Mucosa of rectum (tissue), 2 donors: ENCODE data around the gene ITPRID1.

Experiments used
- H3K27ac ChIP-seq, 2 donors: one replicate each; pipeline ENCODE4 v1.7.0; 2013; ENCODE audit warnings: inconsistent platforms in 2 of 2, low read depth in 2 of 2, low read length in 2 of 2
- H3K27me3 ChIP-seq, 2 donors: one replicate each; pipeline ENCODE4 v1.7.0; 2013; ENCODE audit warnings: low read length in 2 of 2; ENCODE audit not compliant: control insufficient read depth in 2 of 2, insufficient read depth in 2 of 2
- H3K36me3 ChIP-seq, 2 donors: one replicate each; pipeline ENCODE4 v1.7.0; 2013; ENCODE audit warnings: low read length in 2 of 2; ENCODE audit not compliant: control insufficient read depth in 2 of 2, insufficient read depth in 2 of 2
- H3K4me1 ChIP-seq, 2 donors: one replicate each; pipeline ENCODE4 v1.7.0; 2013; ENCODE audit warnings: low read length in 2 of 2, mild to moderate bottlenecking in 1 of 2; ENCODE audit not compliant: control insufficient read depth in 2 of 2, insufficient read depth in 2 of 2
- H3K4me3 ChIP-seq, 2 donors: one replicate each; pipeline ENCODE4 v1.7.0; 2013; ENCODE audit warnings: low read length in 2 of 2
- H3K9ac ChIP-seq, 2 donors: one replicate each; pipeline ENCODE4 v1.7.0; 2013; ENCODE audit warnings: low read length in 2 of 2, low read depth in 1 of 2, mild to moderate bottlenecking in 1 of 2
- H3K9me3 ChIP-seq, 2 donors: one replicate each; pipeline ENCODE4 v1.7.0; 2013; ENCODE audit warnings: low read length in 2 of 2; ENCODE audit not compliant: control insufficient read depth in 2 of 2
- donor health status: healthy.
- donor health status: Normal muscosa, but diverticular disease.

Gene ITPRID1

DNA sequence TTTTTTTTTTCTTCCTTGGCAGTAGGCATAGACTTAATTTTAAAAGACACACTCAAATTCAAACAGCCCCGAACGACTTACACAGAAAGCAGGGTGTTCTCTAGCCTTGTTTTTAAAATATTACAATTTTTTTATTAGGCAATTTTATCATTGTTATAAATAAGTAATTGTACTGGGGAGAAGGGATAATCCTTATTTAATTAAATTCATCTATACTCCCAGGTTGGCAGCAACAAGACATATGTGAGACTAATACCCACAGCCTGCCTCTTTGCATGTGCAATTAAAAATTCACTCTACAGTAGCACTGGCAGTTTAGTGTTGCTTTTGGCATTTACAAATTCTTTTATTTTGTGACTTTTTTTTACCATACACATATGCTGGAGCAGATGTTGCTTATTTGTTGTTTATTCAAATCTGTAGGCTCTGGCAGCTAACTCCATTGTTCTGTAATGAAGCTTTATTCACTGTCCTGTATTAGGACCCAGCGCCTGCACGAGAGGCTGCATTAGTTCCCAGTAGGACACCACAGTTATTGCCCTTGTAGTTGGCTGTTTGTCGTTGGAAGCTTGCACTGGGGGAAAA lies 88.2 kb downstream of the ITPRID1 start:
- Histone ChIP-seq H3K9me3 (no peaks in the 10 kb centered on the region), H3K36me3 (no peaks in the 10 kb centered on the region), H3K4me3 (no peak overlapping the region), H3K9ac (no peak overlapping the region), H3K27ac (no peak overlapping the region), H3K4me1 (no peaks in the 10 kb centered on the region), H3K27me3 (no peaks in the 10 kb centered on the region)

DNA sequence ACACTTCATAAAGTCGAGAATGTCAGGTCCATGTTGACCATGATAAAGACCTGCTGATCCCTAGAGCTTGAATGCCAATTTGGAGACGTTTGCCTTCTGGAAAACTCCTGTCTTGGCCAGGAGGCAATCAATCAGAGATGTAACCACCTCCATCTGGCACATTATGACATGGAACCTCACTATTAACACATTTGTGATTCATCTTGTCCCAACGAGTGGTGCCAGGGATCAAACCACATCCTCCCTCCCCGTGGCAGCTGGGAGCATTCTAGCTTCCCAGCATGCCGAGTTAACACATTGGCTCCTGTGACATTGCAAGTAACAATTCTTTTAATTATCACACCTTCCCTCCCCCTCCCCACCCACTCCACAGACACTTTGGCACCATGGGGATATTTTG lies 89.2 kb downstream of the ITPRID1 start:
- Histone ChIP-seq H3K27me3 (no peaks in the 10 kb centered on the region), H3K4me1 (no peaks in the 10 kb centered on the region), H3K4me3 (no peak overlapping the region), H3K27ac (no peak overlapping the region), H3K9ac (no peak overlapping the region), H3K36me3 (no peaks in the 10 kb centered on the region), H3K9me3 (no peaks in the 10 kb centered on the region)

DNA sequence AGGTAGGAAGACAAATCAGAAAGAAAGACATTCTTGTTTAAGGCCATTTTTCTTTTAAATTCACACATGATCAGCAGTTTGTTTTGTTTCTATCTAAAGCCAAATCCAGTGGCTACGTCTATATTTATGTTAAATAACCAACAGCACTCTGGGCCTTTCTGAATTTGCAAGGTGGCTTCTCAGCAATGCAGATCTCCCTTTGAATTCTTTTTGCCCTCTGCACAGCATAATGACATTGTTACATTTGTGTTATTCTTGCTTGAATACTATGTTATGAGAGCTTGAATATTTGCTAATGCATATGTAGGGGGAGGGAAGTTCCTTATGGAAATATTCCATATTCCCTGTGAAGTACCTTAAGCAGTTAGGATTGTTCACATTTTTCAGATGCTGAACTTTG lies 99.7 kb downstream of the ITPRID1 start:
- Histone ChIP-seq H3K4me3 (no peak overlapping the region), H3K9me3 (no peaks in the 10 kb centered on the region), H3K9ac (no peak overlapping the region), H3K36me3 (no peaks in the 10 kb centered on the region), H3K27ac (no peak overlapping the region), H3K4me1 (no peaks in the 10 kb centered on the region), H3K27me3 (peaks cover 0 to 3% of the 10 kb centered on the region in 2 donors)

DNA sequence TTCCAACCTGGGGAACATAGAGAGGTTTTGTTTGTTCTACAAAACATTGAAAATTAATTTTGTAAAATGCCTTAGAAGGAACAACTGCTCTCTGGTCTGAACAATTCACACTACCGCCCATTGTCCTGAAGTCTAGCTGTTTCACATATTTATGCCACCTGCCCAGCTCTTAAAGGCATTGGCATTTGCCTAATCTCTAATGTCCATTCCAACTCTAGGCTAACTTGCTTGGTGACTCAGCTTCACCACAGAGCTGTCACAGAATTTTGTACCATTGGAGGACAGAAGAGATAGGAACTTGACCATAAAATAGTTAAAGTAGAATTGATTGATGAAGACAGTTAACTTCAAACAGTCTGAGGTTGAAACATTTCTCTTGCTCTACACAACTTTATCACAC lies 119.6 kb downstream of the ITPRID1 start:
- Histone ChIP-seq H3K36me3 (no peaks in the 10 kb centered on the region), H3K9ac (no peak overlapping the region), H3K27ac (peak overlapping the region in 1 of 2 donors; percentile 2), H3K9me3 (no peaks in the 10 kb centered on the region), H3K4me3 (no peak overlapping the region), H3K4me1 (peaks cover 0 to 8% of the 10 kb centered on the region in 2 donors), H3K27me3 (no peaks in the 10 kb centered on the region)

DNA sequence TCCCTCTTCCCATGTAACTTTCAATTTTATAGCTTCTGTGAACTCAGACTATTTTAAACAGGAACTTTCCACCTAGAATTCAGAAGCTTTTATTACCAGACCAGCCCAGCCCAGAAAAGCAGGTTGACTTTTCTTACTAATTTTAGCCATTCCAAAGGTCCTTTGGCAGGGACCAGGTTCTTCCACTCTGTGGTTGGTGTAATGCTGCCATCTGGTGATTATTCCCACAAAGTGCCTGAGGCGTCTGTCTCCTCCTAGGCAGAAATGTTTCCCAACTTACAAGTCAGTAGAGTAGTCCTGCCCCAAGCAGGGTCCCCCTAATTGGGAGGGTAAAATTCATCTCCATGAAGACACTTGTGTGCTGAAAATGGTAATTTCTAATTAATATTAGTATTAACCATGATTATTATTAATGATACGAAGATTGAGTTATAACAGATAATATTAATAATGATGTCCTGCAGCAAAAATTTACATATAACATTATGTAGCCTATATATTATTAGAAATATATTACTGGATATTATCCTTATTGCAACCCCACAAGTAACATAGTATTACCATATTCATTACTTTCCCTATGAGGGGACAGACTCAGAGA lies 120.1 kb downstream of the ITPRID1 start:
- Histone ChIP-seq H3K4me3 (no peak overlapping the region), H3K27me3 (no peaks in the 10 kb centered on the region), H3K4me1 (peaks cover 0 to 8% of the 10 kb centered on the region in 2 donors), H3K9ac (no peak overlapping the region), H3K27ac (peak overlapping the region in 1 of 2 donors; percentile 2), H3K36me3 (no peaks in the 10 kb centered on the region), H3K9me3 (no peaks in the 10 kb centered on the region)

DNA sequence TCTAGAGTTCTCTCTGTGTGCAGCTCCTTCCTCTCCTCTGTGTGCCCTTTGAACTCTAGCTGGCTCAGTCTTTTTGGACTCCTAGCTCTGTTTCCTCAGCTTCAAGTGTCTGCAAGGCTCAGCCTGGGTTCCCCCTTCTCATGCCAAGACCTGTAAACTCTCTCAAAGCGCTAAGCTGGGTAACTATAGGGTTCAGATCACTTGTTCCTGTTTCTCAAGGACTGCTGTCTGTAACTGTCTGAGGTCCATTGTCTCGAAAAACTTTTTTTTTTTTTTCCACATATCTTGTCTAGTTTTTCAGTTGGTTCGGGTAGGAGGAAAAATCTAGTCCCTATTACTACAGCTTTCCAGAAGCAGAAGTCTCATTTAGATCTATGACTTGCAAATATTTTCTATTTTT lies 126.5 kb downstream of the ITPRID1 start:
- Histone ChIP-seq H3K27ac (no peak overlapping the region), H3K4me3 (no peak overlapping the region), H3K27me3 (no peaks in the 10 kb centered on the region)

DNA sequence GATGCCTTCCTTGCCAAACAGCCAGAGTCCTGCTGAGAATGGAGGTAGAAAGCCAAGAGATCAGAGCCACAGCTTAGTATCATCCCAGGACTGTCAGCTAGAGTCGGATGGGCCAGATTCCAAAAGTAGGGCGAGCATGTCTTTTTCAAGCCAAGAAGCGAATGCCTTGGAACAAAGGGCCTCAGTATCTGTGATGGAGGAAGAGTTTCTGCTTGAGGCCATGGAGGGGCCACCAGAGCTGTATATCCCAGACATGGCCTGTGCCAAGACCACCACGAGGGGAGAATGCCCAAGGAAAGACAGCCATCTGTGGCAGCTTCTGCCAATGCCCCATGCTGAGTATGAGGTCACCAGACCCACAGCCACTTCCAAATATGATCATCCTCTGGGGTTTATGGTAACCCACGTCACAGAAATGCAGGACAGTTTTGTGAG lies 128.8 kb downstream of the ITPRID1 start:
- no peaks in the 10 kb centered on the region for H3K9me3 ChIP-seq
- no peak overlapping the region for H3K4me3 ChIP-seq
- H3K4me1 ChIP-seq = no peaks in the 10 kb centered on the region
- H3K27me3 ChIP-seq = no peaks in the 10 kb centered on the region
- no peak overlapping the region for H3K27ac ChIP-seq
- H3K9ac ChIP-seq = no peak overlapping the region
- no peaks in the 10 kb centered on the region for H3K36me3 ChIP-seq

More for the DNA sequence above, 126.5 kb downstream of the ITPRID1 start:
- Histone ChIP-seq H3K9ac (no peak overlapping the region), H3K9me3 (no peaks in the 10 kb centered on the region), H3K4me1 (no peaks in the 10 kb centered on the region), H3K36me3 (no peaks in the 10 kb centered on the region)

DNA sequence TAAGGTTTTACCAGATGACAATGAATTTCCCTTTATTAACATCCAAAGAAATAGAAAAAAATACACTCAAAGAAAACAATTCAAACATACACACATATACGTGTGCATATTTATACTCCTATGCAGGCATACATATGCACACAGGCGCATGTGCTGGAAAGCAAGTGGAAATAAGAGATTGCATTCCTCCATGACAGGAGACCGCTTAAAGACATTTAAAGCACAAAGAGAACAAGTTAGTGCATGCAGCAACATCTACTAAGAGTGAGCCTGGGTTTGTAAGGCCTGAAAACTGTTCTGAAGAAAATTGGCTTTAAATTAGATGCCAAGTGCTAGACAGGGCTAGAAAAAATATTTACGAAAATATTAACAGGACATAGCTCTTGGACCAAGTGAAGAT lies 133.1 kb downstream of the ITPRID1 start:
- Histone ChIP-seq H3K4me1 (no peaks in the 10 kb centered on the region), H3K9ac (no peak overlapping the region), H3K27ac (no peak overlapping the region), H3K27me3 (no peaks in the 10 kb centered on the region), H3K9me3 (no peaks in the 10 kb centered on the region), H3K4me3 (no peak overlapping the region), H3K36me3 (no peaks in the 10 kb centered on the region)

DNA sequence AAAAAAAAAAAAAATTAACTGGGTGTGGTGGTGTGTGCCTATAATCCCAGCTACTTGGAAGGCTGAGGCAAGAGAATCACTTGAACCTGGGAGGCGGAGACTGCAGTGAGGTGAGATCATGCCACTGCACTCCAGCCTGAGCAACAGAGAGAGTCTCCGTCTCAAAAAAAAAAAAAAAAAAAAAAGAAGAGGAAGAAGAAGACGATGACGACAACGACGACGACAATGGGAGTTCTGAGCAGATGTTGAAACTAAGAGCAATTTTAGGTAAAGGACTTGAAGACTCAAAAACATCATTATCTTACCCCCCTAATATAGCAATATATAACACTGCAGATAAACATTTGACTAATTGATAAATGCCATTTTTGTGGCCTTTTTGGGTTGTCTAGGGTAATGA lies 133.6 kb downstream of the ITPRID1 start:
- no peaks in the 10 kb centered on the region for H3K9me3 ChIP-seq
- no peak overlapping the region for H3K27ac ChIP-seq
- H3K4me1 ChIP-seq = no peaks in the 10 kb centered on the region
- H3K36me3 ChIP-seq = no peaks in the 10 kb centered on the region
- H3K27me3 ChIP-seq = no peaks in the 10 kb centered on the region
- H3K4me3 ChIP-seq = no peak overlapping the region
- H3K9ac ChIP-seq = no peak overlapping the region

DNA sequence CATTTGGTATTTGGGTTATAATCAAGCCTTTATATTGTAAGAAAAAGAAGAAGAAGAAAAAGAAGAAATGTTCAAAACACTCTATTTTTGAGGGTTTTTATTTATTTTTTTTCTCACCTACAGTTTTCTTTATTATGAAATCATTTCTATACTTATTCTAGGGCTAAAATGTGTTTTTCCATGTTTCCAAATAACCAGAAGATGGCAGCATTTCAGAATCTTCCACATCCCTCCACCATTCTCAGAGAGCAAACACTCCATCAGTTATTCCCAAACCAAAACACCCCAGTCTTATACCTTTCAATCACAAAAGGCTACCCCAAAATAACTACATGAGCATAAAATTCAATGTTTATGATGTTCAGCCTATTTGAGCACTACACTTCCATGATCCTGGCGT lies 134.4 kb downstream of the ITPRID1 start:
- Histone ChIP-seq H3K27me3 (no peaks in the 10 kb centered on the region), H3K9me3 (no peaks in the 10 kb centered on the region), H3K4me3 (no peak overlapping the region), H3K9ac (no peak overlapping the region), H3K36me3 (no peaks in the 10 kb centered on the region), H3K4me1 (no peaks in the 10 kb centered on the region), H3K27ac (no peak overlapping the region)
